GM21360 (cell line): ENCODE results near the gene CDK14.

Experiments used
- ATAC-seq: cut with Tn5 transposase; IDR thresholded peaks from one replicate; pipeline ENCODE4 v1.9.1; 2021; ENCODE audit warnings: mild to moderate bottlenecking, moderate library complexity; ENCODE audit not compliant: unreplicated experiment

The CDK14 gene

GRCh38 chr7:90595801-90596670 lies at the start of gene CDK14:
TSS of gene CDK14 (plus strand) at chr7:90596321. CDS start at chr7:90596628, 307 bp downstream.
- peak; percentile 37 for ATAC-seq

GRCh38 chr7:90551036-90551435 lies 45.1 kb upstream of the CDK14 start:
- no peak for ATAC-seq

- ATAC-seq, result no peak
Measured at GRCh38 chr7:90552521-90552920, 43.6 kb upstream of the CDK14 start.

- ATAC-seq, result no peak
Measured at GRCh38 chr7:90560730-90561129, 35.4 kb upstream of the CDK14 start.

DNA sequence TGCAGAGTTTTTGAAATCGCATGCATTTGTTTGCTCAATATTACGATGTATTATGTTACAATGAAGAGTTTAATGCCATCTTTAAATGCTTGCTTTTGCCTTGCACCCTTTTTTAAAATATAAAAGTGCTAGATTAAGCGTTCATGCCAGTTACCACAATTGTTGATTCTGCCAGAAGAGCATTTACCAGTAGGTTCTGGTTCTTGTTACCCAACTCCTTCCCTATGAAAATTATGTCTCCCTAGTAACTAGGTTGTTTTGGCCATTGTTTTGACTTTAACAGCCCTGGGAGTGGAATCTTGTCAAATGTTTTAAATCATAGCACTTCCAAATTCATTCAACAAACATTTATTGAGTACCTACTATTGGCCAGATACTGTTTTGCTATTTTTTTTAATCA lies 32.8 kb upstream of the CDK14 start:
- no peak for ATAC-seq

DNA sequence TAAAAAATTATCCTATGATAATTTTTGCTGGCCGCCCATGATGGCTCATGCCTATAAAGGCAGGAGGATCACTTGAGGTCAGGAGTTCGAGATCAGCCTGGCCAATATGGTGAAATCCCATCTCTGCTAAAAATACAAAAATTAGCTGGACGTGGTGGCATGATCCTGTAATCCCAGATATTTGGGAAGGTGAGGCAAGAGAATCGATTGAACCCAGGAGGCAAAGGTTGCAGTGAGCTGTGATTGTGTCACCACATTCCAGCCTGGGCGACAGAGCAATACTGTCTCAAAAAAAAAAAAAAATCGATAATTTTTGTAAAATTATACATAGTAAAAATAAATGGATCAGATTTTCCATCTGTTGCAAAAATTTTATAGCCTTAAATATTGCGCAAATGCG lies 31.7 kb upstream of the CDK14 start:
- ATAC-seq, result no peak

GRCh38 chr7:90568213-90568612 lies 27.9 kb upstream of the CDK14 start:
- no peak for ATAC-seq

DNA sequence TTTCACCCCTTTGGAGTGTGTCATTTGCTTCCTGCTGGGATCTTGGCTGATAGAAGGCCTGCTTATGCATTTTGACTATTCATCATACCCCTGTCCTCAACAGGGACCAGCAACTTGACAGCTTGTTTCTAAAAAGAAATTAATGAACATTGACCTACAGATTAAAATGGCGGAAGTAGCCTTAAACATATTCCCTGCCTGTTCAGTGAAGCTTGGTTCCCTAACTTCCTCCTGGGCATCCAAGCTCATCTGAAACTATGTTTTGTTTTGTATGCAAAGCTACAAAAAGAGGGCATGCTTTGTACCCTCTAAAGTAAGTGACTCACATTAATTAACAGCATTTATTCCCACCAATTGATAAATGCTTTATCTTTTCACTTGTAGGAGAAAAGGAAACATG lies 26.8 kb upstream of the CDK14 start:
- ATAC-seq, result no peak

DNA sequence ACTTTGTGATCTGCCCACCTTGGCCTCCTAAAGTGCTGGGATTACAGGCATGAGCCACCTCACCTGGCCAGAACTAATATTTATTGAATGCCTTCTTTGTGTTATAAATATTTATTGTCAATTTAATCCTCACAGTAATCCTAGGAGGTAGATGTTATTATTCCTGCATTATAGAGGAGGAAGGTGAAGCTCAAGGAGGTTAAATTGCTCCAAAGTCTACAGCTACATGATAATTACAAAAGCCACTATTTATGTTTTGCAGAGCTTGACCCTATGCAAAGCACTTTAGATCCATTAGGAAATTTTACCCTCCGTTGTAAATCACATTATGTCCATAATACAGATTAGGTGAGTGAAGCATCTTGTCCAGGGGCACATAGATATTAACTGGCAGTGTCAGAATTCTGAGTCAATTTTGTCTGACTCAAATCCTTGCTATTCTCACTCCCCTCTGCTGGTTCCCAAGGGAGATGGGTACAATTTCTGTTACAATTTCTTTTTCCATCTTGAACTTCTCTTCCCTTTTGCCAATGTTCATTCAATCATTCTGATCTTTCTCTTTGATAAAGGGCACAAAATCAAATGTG lies 25.7 kb upstream of the CDK14 start:
- ATAC-seq, result no peak

- no peak for ATAC-seq
Measured at GRCh38 chr7:90574146-90574819, 21.8 kb upstream of the CDK14 start.

GRCh38 chr7:90574820-90575187 lies 21.3 kb upstream of the CDK14 start:
- no peak for ATAC-seq

DNA sequence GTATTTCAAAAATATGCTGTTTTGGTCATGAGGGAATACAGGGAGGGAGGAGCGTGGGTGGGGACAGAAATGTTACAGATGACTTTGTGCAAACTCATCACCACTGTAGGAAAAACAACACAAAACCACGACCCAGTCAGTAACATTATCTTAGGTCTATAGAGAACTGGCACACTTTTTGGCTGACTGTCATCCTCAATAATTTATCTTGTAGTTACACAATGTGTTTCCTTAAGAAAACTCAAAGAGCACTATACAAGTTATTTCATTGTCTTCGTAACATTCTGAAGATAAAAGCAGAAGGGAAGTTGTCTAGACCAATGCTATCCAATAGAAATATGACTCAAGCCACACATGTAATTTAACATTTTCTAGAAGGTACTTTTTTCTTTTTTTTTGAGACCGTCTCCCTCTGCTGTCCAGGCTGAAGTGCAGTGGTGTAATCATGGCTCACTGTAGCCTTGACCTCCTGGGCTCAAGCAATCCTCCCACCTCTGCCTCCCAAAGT lies 16.9 kb upstream of the CDK14 start:
- no peak for ATAC-seq

DNA sequence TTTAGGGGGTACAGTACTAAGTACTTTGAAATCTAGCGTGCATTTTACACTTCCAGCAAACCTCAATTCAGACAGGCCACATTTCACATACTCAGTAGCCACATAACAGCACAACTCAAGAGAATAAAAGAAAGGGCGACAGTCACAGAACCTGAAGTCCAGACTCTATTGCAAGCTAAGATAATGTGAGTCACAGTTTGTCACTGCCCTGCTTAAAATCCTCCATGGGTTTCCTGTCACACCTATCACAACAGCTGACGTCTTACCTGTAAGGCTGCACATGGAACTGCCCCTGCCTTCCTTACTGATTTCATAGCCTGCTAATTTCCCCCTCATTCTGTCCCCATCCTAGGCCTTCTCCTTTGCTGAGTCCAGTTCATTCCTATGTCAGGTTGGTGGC lies 16.1 kb upstream of the CDK14 start:
- no peak for ATAC-seq

GRCh38 chr7:90582164-90582563 lies 14.0 kb upstream of the CDK14 start:
- ATAC-seq, result no peak

DNA sequence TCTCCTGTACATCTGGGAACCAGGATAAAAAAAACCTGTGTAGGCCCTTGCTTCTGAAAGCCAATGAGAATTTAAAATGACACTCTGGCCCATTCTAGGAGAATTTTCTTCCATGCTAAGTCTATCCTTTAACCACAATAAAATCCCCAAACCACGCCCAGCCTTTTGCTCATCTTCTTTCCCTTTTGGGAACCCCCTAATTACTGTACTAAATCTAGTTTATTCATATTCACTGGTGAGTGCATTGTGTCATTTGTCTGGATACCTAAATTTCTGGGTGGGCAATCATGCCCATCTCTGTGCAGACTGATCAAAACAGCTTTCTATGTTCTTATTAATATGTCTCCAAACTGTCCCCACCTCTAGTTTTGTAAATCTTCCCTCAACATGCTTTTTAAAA lies 11.7 kb upstream of the CDK14 start:
- ATAC-seq, result no peak

DNA sequence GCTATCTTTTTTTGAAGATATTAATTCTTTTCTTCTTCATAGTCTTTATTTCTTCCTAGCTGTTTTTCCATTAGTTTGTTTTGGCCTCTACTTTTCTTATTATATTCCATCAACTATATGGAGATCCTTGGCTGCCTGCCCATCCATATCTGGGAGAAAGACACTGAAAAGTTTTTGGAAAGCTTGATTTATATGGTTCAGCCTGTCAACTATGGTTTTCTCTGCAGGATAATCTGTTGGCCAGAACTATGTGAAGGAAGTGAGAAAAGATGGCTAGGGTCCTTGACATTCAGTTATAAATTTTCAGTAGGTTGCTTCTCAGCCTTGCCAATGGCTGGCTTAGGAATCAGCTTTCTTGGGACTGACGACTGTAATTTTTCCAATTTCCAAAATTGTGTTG lies 10.0 kb upstream of the CDK14 start:
- ATAC-seq, result no peak

- no peak for ATAC-seq
Measured at GRCh38 chr7:90587766-90588165, 8.4 kb upstream of the CDK14 start.

- ATAC-seq, result no peak
Measured at GRCh38 chr7:90592033-90592432, 4.1 kb upstream of the CDK14 start.

GRCh38 chr7:90593205-90593604 lies 2.9 kb upstream of the CDK14 start:
- ATAC-seq, result no peak

DNA sequence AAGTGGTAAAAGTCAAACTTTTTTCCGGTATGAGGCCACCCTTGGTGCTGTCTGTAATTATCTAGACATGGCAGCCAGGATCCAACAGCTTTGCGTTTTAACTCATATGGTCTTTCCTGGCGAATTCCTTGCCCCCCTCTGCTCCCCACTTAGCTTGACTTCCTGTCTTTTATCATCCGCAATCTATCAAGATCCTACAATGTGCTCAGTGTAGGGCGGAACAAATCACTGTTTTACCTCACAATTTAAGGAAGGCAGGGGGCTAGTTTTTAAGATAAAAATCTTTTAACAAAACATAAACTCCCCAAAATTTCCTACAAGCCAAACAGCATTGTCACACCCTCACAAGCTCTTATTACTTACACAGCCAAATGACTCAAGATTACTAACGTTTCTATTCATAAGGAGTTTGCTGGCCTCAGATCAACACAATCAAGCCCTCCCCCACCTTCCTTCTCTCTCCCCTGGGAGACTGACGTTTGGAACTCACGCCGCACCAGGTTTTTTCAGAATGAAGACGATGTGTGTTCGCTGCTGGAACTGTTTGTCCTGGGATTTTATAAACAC lies 1.3 kb upstream of the CDK14 start:
- no peak for ATAC-seq

- peak; percentile 14 for ATAC-seq
Measured at GRCh38 chr7:90595342-90595800, 750 bp upstream of the CDK14 start.
